Stimulated activated CD4-positive, alpha-beta T cell treated with anti-CD3 and anti-CD28 coated beads, TNF-alpha, amount 100 ng/mL, for 24 hours (primary cell): ENCODE data around the gene INPP5A.
"Not testable (repeated sequence)": the region's sequence is repeated elsewhere in the genome, so short reads cannot be mapped to it uniquely, and the experiment has no call there.

Experiments used
- DNase-seq, 3 experiments: peaks; one replicate each; pipeline ENCODE4 v3.0.0-alpha.2; 2020; ENCODE audit warnings: low read depth in 3 of 3

Gene INPP5A

GRCh38 chr10:132504501-132505272 lies 32.9 kb upstream of the INPP5A start:
- no peak for DNase-seq

GRCh38 chr10:132505546-132505945 lies 32.0 kb upstream of the INPP5A start:
- not testable (repeated sequence) for DNase-seq

GRCh38 chr10:132506711-132507408 lies 30.7 kb upstream of the INPP5A start:
- no peak for DNase-seq

DNA sequence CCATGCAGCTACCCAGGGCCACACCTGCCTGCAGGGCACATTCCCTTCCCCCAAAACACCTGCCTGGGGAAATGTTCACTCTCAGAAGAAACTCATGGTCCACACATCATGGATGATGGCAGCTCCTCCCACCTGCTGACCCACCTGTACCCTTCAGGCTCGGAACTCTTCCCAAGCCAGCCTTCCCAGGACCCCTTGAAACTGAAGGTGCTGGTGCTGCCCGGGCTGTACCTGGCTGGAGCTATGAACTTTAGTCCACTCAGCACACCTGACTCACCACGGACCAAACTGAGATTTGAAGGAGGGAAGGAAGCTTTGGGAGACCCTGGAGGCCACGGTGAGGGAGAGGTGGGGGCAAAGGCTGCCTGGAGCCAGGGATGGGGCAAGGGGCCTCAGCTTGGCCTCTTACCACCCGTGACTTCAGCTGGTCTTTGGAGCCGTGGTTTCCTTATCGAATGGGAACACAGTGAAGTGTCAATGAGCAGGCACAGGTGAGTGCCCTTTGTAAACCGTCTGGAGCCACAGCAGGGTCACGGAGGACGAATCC lies 30.1 kb upstream of the INPP5A start:
- DNase-seq = no peak

- no peak for DNase-seq
Observed at GRCh38 chr10:132507956-132508490, 29.6 kb upstream of the INPP5A start.

- DNase-seq = no peak
Observed at GRCh38 chr10:132508581-132509443, 28.8 kb upstream of the INPP5A start.

GRCh38 chr10:132509506-132510173 lies 27.9 kb upstream of the INPP5A start:
- no peak for DNase-seq

DNA sequence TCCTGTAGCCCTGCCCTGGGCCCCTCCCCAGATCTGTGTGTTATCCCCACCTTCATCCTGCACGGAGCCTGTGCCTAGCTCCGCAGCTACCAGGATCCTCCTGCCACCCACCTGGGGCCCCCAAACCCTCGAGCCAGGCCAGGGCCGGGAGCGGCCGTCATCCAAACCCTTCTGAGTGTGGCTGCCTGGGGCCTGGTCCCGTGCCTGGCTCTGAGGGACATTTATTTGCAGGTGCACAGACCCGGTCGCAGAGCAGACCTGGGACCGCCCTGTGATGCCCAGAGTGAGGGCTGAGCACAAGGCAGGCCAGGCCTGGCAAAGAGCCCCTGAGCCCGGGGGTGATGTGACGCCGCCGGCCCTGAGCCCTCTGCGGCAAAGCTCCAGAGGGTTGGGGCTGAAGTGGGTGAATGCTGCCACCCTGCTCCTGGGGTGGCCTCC lies 27.4 kb upstream of the INPP5A start:
- no peak for DNase-seq

- DNase-seq = no peak
Observed at GRCh38 chr10:132511121-132512051, 26.2 kb upstream of the INPP5A start.

- DNase-seq = no peak
Observed at GRCh38 chr10:132512052-132512442, 25.5 kb upstream of the INPP5A start.

GRCh38 chr10:132512693-132513345 lies 24.8 kb upstream of the INPP5A start:
- no peak for DNase-seq

GRCh38 chr10:132514821-132515520 lies 22.6 kb upstream of the INPP5A start:
- DNase-seq = no peak

GRCh38 chr10:132515811-132516726 lies 21.5 kb upstream of the INPP5A start:
- no peak for DNase-seq

GRCh38 chr10:132516771-132517725 lies 20.5 kb upstream of the INPP5A start:
- no peak for DNase-seq

DNA sequence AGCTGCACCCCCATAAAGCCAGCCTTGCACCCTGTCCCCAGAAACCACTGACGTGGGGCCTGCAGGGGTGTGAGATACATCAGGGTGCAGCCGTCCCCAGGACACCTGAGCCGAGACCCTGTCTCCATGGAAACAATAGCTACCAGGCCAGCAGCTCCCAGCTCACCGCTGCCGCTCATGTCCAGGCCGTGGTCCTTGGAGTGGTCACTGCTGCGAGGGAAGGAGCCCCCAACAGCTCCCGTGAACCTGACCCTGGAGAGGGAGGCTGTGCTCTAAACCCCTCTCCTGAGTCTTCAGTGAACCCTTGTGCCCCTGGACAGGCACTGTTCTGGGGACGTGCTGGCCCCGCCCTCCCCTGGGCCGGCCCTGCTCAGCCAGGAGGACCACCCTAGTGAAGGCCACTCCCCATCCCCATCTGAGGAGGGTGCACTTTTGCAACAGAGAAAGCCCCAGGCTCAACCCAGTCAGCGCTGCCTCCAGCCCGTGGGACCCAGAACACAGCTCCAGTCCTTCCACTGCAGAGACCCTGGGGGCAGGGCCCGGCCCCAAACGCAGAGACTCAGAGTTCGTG lies 19.6 kb upstream of the INPP5A start:
- no peak for DNase-seq
